Heart right ventricle (tissue), 16 donors: ENCODE results near the gene LRRC75A. TPM values are rescaled to one million over a fixed set of nuclear protein-coding genes. Genes with fewer than 3 reads are reported as not detected.

ENCODE experiments used
- ATAC-seq, 8 donors: fragments of 200-7000 bp; cut with Tn5 transposase; one replicate each; pipeline ENCODE4 v1.9.1; 2020; ENCODE audit warnings: mild to moderate bottlenecking in 8 of 8, moderate library complexity in 8 of 8, moderate number of reproducible peaks in 1 of 8
- DNase-seq, 2 donors: peaks; one replicate each; pipeline ENCODE4 v3.0.0-alpha.2; 2020
- H3K27ac ChIP-seq, 10 donors: fragments of 200-600 bp; sonication (generic) in 2 of 10; one replicate each; pipeline versions ENCODE4 v1.5.0 to v1.8.0; 2020 to 2022; ENCODE audit warnings: mild to moderate bottlenecking in 3 of 10
- H3K27me3 ChIP-seq, 7 donors: fragments of 200-600 bp; one replicate each; pipeline ENCODE4 v1.8.0; 2021 to 2022; ENCODE audit warnings: mild to moderate bottlenecking in 2 of 7
- H3K36me3 ChIP-seq, 9 donors: fragments of 200-600 bp; sonication (generic) in 1 of 9; one replicate each; pipeline versions ENCODE4 v1.5.0 to v1.8.0; 2020 to 2022; ENCODE audit warnings: mild to moderate bottlenecking in 2 of 9
- H3K4me1 ChIP-seq, 9 donors: fragments of 200-600 bp; sonication (generic) in 1 of 9; one replicate each; pipeline versions ENCODE4 v1.5.0 to v1.8.0; 2020 to 2022; ENCODE audit warnings: mild to moderate bottlenecking in 4 of 9
- H3K4me3 ChIP-seq, 10 donors: fragments of 200-600 bp; sonication (generic) in 2 of 10; one replicate each; pipeline versions ENCODE4 v1.5.0 to v1.8.0; 2020 to 2022; ENCODE audit warnings: mild to moderate bottlenecking in 7 of 10, moderate library complexity in 2 of 10
- H3K9me3 ChIP-seq, 11 donors: fragments of 200-600 bp in 10 of 11; sonication (generic) in 2 of 11; one replicate each; pipeline versions ENCODE4 v1.5.0 to v1.8.0; 2013 to 2022; ENCODE audit warnings: mild to moderate bottlenecking in 2 of 11, control low read depth in 1 of 11, moderate library complexity in 1 of 11
- CTCF ChIP-seq, 9 donors: fragments of 200-600 bp; sonication (generic) in 2 of 9; IDR thresholded peaks; one replicate each; pipeline versions ENCODE4 v1.5.0 to v1.8.0; 2021 to 2022; ENCODE audit warnings: antibody characterized with exemption in 9 of 9, mild to moderate bottlenecking in 5 of 9, moderate library complexity in 1 of 9
- WGBS, 2 donors: extraction: QIAGEN DNeasy Blood & Tissue Kit; methylation state at CpG; one replicate each; pipeline ENCODE4 v1.1.7; 2013; ENCODE audit warnings: inconsistent platforms in 1 of 2; 5-methylcytosine and 5-hydroxymethylcytosine counted together
- intact Hi-C, 10 donors: fragments of 100-400 bp; cut with DNase I; formaldehyde crosslinking; loops; one replicate each; pipeline versions ENCODE4 v1.11.1 to v1.14.2; 2022
- polyA plus RNA-seq, 2 donors: library from polyadenylated mRNA; stranded (reverse); fragments of 200-250 nt; gene quantifications; one replicate each; pipeline ENCODE4 v1.2.3, GENCODE V29; 2013
- total RNA-seq, 10 donors: library from RNA; stranded (reverse); fragmentation: NEBNext Ultra II Directional in 3 of 10; extraction: Animal tissue kit (Norgen Biotek cat#: 25700) in 3 of 10; gene quantifications; one replicate each; pipeline versions ENCODE4 v1.2.1 to v1.2.4, GENCODE V29; 2021 to 2023
- donor health status: Arrhythmogenic right ventricular cardiomyopathy.
- donor health status: ischemic (EF 13 %, LVEDD 7.1; RV severe dilation, severe dysfunction).
- donor health status: healthy with polysubstance abuse.
- donor health status: DM: no; HTN: yes; CAD: no.
- donor health status: DM: no; HTN: no; CAD: no.
- donor health status: ischemic (EF 25% LVEDD 6.9; RV normal size, moderate dysfunction).
- donor health status: ischemic (EF 25% LVEDD 5.7; RV mildly dilated, moderate dysfunction).
- donor health status: healthy.
- donor health status: DM: yes; HTN: yes; CAD: no.
- donor health status: Ischemic cardiomyopathy.
- donor health status: ischemic (EF 35%, LVEDD 5.7; RV mildly dilated, moderate dysfunction).
- donor health status: nonischemic (EF 11% LVEDD 7.7; RV severe dilation, severe dysfunction).
- donor health status: DM: yes; HTN: yes; CAD: no.
- donor health status: PGD.
- donor health status: ischemic (EF 29% LVEDD 5.4; RV normal size, mild dysfunction).
- donor health status: nonischemic (EF 23%, LVEDD 6.1; RV moderate dilation, normal function).

The LRRC75A gene
- total and polyA plus RNA-seq, 12 donors: 0.34 to 1.3 (median 0.58) TPM

GRCh38 chr17:16484445-16485175 is 7.4 kb downstream of the LRRC75A start:
- no peak for ATAC-seq
- WGBS, 2 donors: 80% methylated on average over 19 of the region's 19 CpGs
- Histone ChIP-seq H3K4me1 (peaks cover 14 to 40% (median 21%) of the 10 kb centered on the region in 9 donors), H3K9me3 (no peaks in the 10 kb centered on the region), H3K4me3 (no peak overlapping the region), H3K27ac (no peak overlapping the region), H3K27me3 (no peaks in the 10 kb centered on the region), H3K36me3 (no peaks in the 10 kb centered on the region)
- intact Hi-C loops: no loop called here
- no peak for DNase-seq
- TF ChIP-seq CTCF (IDR thresholded peaks at IDR 0.05): no peak

GRCh38 chr17:16483021-16483645 is 8.9 kb downstream of the LRRC75A start:
- TF ChIP-seq CTCF (IDR thresholded peaks at IDR 0.05): no peak
- peaks cover 14 to 30% (median 19%) of the 10 kb centered on the region in 9 donors for H3K4me1 ChIP-seq
- intact Hi-C loops: no loop called here
- no peak for DNase-seq
- WGBS, 2 donors: 95 to 97% methylated on average over 8 of the region's 8 CpGs
- no peak overlapping the region for H3K4me3 ChIP-seq
- no peaks in the 10 kb centered on the region for H3K36me3 ChIP-seq
- H3K27ac ChIP-seq: no peak overlapping the region
- H3K27me3 ChIP-seq: no peaks in the 10 kb centered on the region
- no peak for ATAC-seq
- no peaks in the 10 kb centered on the region for H3K9me3 ChIP-seq

GRCh38 chr17:16482253-16482652 is 9.7 kb downstream of the LRRC75A start:
- Histone ChIP-seq H3K27ac (no peak overlapping the region), H3K4me1 (peaks cover 14 to 33% (median 17%) of the 10 kb centered on the region in 9 donors), H3K9me3 (no peaks in the 10 kb centered on the region), H3K4me3 (no peak overlapping the region), H3K27me3 (no peaks in the 10 kb centered on the region), H3K36me3 (no peaks in the 10 kb centered on the region)
- 95% methylated on average over 8 of the region's 8 CpGs for WGBS, 2 donors
- TF ChIP-seq CTCF (IDR thresholded peaks at IDR 0.05): no peak
- ATAC-seq (no peak), DNase-seq (no peak)
- intact Hi-C loops: no loop called here

- 79 to 84% methylated on average over 6 of the region's 6 CpGs for WGBS, 2 donors
- intact Hi-C loops: no loop called here
- H3K4me1 ChIP-seq: peaks cover 3 to 25% (median 4%) of the 10 kb centered on the region in 9 donors
Observed at GRCh38 chr17:16480995-16481394, 11.0 kb downstream of the LRRC75A start.

More at GRCh38 chr17:16480995-16481394, 11.0 kb downstream of the LRRC75A start:
- Histone ChIP-seq H3K36me3 (no peaks in the 10 kb centered on the region), H3K27me3 (no peaks in the 10 kb centered on the region), H3K9me3 (no peaks in the 10 kb centered on the region), H3K27ac (no peak overlapping the region), H3K4me3 (no peak overlapping the region)
- DNase-seq: no peak
- no peak for TF ChIP-seq CTCF (IDR thresholded peaks at IDR 0.05)
- ATAC-seq: no peak
